Activated gamma-delta T cell treated with anti-CD3 and anti-CD28 coated beads, Interleukin-2, amount 50 U/mL, for 16 hours (primary cell): Measurements from ENCODE around the gene COG2.
"Not testable (repeated sequence)": the region's sequence is repeated elsewhere in the genome, so short reads cannot be mapped to it uniquely, and the experiment has no call there.

ENCODE experiments used
- DNase-seq: peaks from one replicate; pipeline ENCODE4 v3.0.0-alpha.2; 2020; ENCODE audit warnings: low read depth

The COG2 gene

GRCh38 chr1:230642263-230642959 lies at the start of gene COG2:
Gene COG2, plus strand, starts transcription at chr1:230642481. Its CDS starts 126 bp downstream, at chr1:230642607.
- peak; percentile 99 for DNase-seq

- DNase-seq: no peak
These were observed 49.4 kb upstream of the COG2 start for GRCh38 chr1:230592848-230593414.

- DNase-seq: no peak
These were observed 48.0 kb upstream of the COG2 start for GRCh38 chr1:230594214-230594773.

GRCh38 chr1:230595181-230595580 lies 47.1 kb upstream of the COG2 start:
- no peak for DNase-seq

- no peak for DNase-seq
These were observed 46.0 kb upstream of the COG2 start for GRCh38 chr1:230596306-230596705.

- no peak for DNase-seq
These were observed 43.5 kb upstream of the COG2 start for GRCh38 chr1:230598745-230599144.

- no peak for DNase-seq
These were observed 42.2 kb upstream of the COG2 start for GRCh38 chr1:230599926-230600656.

GRCh38 chr1:230600657-230601400 lies 41.5 kb upstream of the COG2 start:
- not testable (repeated sequence) for DNase-seq

GRCh38 chr1:230609208-230609607 lies 33.1 kb upstream of the COG2 start:
- no peak for DNase-seq

GRCh38 chr1:230610589-230610988 lies 31.7 kb upstream of the COG2 start:
- DNase-seq: no peak

- DNase-seq: no peak
These were observed 31.0 kb upstream of the COG2 start for GRCh38 chr1:230611128-230611877.

- no peak for DNase-seq
These were observed 30.4 kb upstream of the COG2 start for GRCh38 chr1:230611878-230612235.

GRCh38 chr1:230612651-230613050 lies 29.6 kb upstream of the COG2 start:
- DNase-seq: no peak

GRCh38 chr1:230614121-230614520 lies 28.2 kb upstream of the COG2 start:
- DNase-seq: no peak

- no peak for DNase-seq
These were observed 23.7 kb upstream of the COG2 start for GRCh38 chr1:230618537-230618936.

- no peak for DNase-seq
These were observed 21.5 kb upstream of the COG2 start for GRCh38 chr1:230620649-230621323.

- no peak for DNase-seq
These were observed 20.8 kb upstream of the COG2 start for GRCh38 chr1:230621324-230622030.

GRCh38 chr1:230622151-230622550 lies 20.1 kb upstream of the COG2 start:
- DNase-seq: no peak

GRCh38 chr1:230624097-230624713 lies 18.1 kb upstream of the COG2 start:
- no peak for DNase-seq

- no peak for DNase-seq
These were observed 16.0 kb upstream of the COG2 start for GRCh38 chr1:230626232-230626631.
